Measurements from ENCODE around the gene CLASP1. TPM values are rescaled to one million over a fixed set of nuclear protein-coding genes. Genes with fewer than 3 reads are reported as not detected.

The CLASP1 gene
- total and polyA plus RNA-seq, 2 donors (not counting 3 experiments of a cell fraction or from before 2014, with no cell fraction given) = 10.0 to 57.9 TPM

DNA sequence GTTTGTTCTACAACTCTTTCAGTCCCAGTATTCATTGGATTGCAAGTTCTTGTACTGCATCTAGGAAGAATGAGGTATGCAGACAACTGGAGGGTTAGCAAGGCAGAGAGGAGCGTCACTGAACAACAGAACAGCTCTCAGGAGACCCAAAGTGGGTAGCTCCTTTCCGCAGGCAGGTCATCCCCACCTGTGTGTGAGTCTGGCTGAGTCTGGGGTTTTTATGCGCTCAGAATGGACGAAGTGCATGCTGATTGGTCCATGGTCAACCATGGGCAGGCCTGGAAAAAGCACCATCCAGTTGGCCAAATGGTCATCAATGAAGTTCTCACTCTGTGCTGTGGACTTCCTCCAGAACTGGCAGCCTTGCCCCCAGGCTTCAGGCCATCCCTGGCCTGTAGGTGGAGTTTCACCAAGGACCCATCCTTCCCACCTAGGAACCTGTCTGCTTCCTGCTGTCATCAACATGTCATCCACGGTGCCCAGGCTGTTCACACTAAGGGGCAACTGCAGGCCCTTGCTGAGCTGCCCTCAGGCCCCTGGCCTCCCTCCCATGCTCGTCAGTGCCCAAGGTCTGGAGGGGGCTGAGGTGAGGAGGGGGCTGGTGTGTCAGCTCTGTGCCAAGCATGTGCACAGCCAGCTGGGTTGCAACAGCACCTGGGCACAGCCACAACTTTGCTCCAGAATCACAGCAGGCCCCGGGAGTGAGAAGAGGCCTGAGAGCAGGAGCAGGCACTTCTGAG, 353.2 kb downstream of the CLASP1 start:
- Histone ChIP-seq H3K36me3 (ENCODE audit: control insufficient read depth in 2 of 2, extremely low read depth in 1 of 2, insufficient read depth in 2 of 2, low read length in 2 of 2) (no peaks in the 10 kb centered on the region), H3K9ac (replicated peaks; ENCODE audit: extremely low read depth, insufficient read depth, low read length) (no peak overlapping the region), H3K27ac (ENCODE audit: insufficient read depth, low read depth, low read length) (no peak overlapping the region), H3K9me1 (replicated peaks; ENCODE audit: control insufficient read depth, extremely low read depth, insufficient read depth, low read length) (no peaks in the 10 kb centered on the region), H3K4me3 (replicated peaks in 1 of 3; ENCODE audit: insufficient read depth in 1 of 3, low read depth in 1 of 3, low read length in 3 of 3) (no peak overlapping the region), H3K4me1 (ENCODE audit: control insufficient read depth, extremely low read depth, insufficient read depth, low read length) (no peaks in the 10 kb centered on the region), H3K27me3 (ENCODE audit: control insufficient read depth in 2 of 2, insufficient read depth in 2 of 2, low read length in 2 of 2) (no peaks in the 10 kb centered on the region), H3K9me3 (replicated peaks; ENCODE audit: control insufficient read depth, insufficient read depth, low read length) (no peaks in the 10 kb centered on the region), H3K4me2 (ENCODE audit: insufficient read depth, low read length) (no peak overlapping the region), H4K20me1 (replicated peaks; ENCODE audit: control insufficient read depth, extremely low read depth, insufficient read depth, low read length) (no peaks in the 10 kb centered on the region), H2AFZ (ENCODE audit: low read depth, low read length) (no peak overlapping the region), H3K79me2 (ENCODE audit: control insufficient read depth, insufficient read depth, low read length) (no peaks in the 10 kb centered on the region)
- TF ChIP-seq MYC (IDR thresholded peaks at IDR 0.05; ENCODE audit: low read depth, low read length) (no peak), EZH2 (IDR thresholded peaks at IDR 0.05; ENCODE audit: borderline replicate concordance, low read depth, low read length, severe bottlenecking) (no peak), FOS (IDR thresholded peaks at IDR 0.05; ENCODE audit: borderline replicate concordance, insufficient read depth, low read length) (no peak), JUN (IDR thresholded peaks at IDR 0.05; ENCODE audit: borderline replicate concordance, insufficient read depth, insufficient read length, low read depth) (no peak), POLR2A (IDR thresholded peaks at IDR 0.05; ENCODE audit: low read depth, low read length) (no peak), GATA2 (IDR thresholded peaks at IDR 0.05; ENCODE audit: insufficient read depth, insufficient read length, low read depth, low read length) (no peak), POLR2AphosphoS5 (IDR thresholded peaks at IDR 0.05; ENCODE audit: insufficient read depth, low read depth, low read length) (no peak)
- TF ChIP-seq, protein P1, sequence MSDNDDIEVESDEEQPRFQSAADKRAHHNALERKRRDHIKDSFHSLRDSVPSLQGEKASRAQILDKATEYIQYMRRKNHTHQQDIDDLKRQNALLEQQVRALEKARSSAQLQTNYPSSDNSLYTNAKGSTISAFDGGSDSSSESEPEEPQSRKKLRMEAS (IDR thresholded peaks at IDR 0.05; ENCODE audit: insufficient read depth, insufficient read length) = no peak
- TF ChIP-seq, protein P2, sequence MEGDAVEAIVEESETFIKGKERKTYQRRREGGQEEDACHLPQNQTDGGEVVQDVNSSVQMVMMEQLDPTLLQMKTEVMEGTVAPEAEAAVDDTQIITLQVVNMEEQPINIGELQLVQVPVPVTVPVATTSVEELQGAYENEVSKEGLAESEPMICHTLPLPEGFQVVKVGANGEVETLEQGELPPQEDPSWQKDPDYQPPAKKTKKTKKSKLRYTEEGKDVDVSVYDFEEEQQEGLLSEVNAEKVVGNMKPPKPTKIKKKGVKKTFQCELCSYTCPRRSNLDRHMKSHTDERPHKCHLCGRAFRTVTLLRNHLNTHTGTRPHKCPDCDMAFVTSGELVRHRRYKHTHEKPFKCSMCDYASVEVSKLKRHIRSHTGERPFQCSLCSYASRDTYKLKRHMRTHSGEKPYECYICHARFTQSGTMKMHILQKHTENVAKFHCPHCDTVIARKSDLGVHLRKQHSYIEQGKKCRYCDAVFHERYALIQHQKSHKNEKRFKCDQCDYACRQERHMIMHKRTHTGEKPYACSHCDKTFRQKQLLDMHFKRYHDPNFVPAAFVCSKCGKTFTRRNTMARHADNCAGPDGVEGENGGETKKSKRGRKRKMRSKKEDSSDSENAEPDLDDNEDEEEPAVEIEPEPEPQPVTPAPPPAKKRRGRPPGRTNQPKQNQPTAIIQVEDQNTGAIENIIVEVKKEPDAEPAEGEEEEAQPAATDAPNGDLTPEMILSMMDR (IDR thresholded peaks at IDR 0.05; ENCODE audit: extremely low read depth in 1 of 2, insufficient read depth in 1 of 2, low read depth in 1 of 2, low read length in 2 of 2) = no peak
- BruUV-seq (replicated peaks) = no TSS peak
- ChIA-PET CTCF (interaction anchor here (1.7 to 2.5 kb wide), 2 partner anchors 9 to 201 kb away, joined by 4 to 9 read pairs; no protein-coding TSS in a partner anchor), POLR2A (no interaction called here)
- no peak for FAIRE-seq
- intact Hi-C loops (cut with micrococcal nuclease) (no loop called here), dilution Hi-C loops (cut with MboI; ENCODE audit: extremely low pct_ligation_motif_present, low sequenced_read_pairs) (no loop called here)
- no peak for DNase-seq (ENCODE audit: low read depth, low spot score)

All from endothelial cell of umbilical vein (primary cell).